ENCODE results near the gene MYO9B.

MYO9B gene

DNA sequence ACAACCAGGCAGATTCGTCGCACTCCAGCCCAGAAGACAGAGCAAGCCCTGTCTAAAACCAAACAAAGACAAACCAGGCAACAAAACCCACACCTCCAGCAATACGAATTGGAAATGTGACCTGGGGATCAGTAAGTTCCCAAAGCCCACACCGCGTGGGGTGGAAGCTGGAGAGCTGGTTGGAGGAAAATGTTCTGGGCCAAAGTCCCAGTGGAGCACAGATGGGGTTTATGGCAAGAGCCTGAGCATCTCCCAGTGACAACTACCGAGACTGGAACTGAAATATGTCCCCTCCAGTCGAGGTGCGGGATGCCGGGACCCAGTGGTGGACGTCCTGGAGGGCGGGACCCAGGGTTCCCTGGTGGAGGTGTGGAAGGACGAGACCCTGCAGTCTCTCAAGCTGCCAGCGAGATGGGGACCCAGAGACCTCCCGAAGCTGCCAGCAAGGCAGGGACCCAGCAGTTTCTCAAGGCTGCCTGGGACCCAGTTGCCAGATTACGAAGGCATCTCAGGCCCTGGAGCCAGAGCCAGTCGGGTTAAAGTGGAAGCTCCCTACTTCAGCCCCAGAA, 26.6 kb upstream of the MYO9B start:
- in situ Hi-C loops (cut with MboI; ENCODE audit: low pct_unique_long_range_greater_than_20kb, low sequenced_read_pairs, unreplicated experiment) = loop anchor here (10.0 kb wide), 1 partner anchor 284 kb away; no protein-coding TSS in a partner anchor
- DNase-seq (ENCODE audit: low spot score) = no peak
- TF ChIP-seq, protein P1, sequence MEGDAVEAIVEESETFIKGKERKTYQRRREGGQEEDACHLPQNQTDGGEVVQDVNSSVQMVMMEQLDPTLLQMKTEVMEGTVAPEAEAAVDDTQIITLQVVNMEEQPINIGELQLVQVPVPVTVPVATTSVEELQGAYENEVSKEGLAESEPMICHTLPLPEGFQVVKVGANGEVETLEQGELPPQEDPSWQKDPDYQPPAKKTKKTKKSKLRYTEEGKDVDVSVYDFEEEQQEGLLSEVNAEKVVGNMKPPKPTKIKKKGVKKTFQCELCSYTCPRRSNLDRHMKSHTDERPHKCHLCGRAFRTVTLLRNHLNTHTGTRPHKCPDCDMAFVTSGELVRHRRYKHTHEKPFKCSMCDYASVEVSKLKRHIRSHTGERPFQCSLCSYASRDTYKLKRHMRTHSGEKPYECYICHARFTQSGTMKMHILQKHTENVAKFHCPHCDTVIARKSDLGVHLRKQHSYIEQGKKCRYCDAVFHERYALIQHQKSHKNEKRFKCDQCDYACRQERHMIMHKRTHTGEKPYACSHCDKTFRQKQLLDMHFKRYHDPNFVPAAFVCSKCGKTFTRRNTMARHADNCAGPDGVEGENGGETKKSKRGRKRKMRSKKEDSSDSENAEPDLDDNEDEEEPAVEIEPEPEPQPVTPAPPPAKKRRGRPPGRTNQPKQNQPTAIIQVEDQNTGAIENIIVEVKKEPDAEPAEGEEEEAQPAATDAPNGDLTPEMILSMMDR (IDR thresholded peaks at IDR 0.05; ENCODE audit: extremely low read depth, insufficient read depth, missing control alignments) = no peak

DNA sequence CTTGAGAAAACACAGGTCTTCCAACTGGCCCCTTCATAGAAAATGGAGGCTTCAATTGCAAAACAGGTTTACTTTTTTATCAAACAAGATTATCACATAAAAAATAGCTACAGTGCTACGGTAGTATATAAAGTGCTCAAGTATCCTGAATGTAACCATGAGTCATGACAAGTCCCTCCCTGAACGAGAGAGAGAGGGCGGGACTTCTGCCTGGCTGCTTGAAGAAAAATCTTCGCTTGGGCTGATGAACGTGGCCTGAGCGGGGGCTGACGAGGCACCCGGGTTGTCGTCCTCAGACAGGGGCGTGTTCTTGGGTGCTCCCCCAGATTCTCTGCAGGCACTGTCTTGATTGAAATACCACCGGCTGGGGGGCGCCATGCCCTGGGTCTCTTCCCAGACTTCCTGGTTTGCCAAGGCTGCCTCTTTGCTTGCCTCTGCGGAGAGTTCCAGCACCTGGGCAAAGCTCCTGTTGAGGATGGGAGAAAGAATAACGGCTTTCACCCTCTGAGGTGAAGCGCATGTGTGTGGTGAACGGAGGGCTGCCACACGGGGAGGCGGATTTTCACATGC, 25.8 kb upstream of the MYO9B start:
- no peak for DNase-seq (ENCODE audit: low spot score)
- TF ChIP-seq, protein P1 (IDR thresholded peaks at IDR 0.05; ENCODE audit: extremely low read depth, insufficient read depth, missing control alignments) = no peak
- in situ Hi-C loops (cut with MboI; ENCODE audit: low pct_unique_long_range_greater_than_20kb, low sequenced_read_pairs, unreplicated experiment) = loop anchor here (10.0 kb wide), 1 partner anchor 285 kb away; no protein-coding TSS in a partner anchor

DNA sequence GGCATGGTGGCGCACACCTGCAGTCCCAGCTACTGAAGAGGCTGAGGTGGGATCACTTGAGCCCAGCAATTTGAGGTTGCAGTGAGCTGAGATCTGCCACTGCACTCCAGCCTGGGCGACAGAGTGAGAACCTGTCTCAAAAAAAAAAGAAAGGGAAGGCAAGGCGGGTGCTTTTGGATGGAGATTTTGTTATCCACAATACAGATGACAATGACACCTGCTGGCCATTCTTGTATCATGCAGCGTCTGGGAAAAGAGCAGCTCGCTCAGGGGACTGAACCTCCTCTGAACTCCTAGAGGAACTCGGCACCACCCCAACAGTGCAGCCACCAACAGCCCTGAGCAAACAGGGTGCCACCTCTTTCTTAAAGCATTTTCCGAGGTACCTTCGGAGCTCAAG, 23.1 kb upstream of the MYO9B start:
- TF ChIP-seq, protein P1 (IDR thresholded peaks at IDR 0.05; ENCODE audit: extremely low read depth, insufficient read depth, missing control alignments) = peak; percentile 54
- in situ Hi-C loops (cut with MboI; ENCODE audit: low pct_unique_long_range_greater_than_20kb, low sequenced_read_pairs, unreplicated experiment) = no loop called here
- no peak for DNase-seq (ENCODE audit: low spot score)

DNA sequence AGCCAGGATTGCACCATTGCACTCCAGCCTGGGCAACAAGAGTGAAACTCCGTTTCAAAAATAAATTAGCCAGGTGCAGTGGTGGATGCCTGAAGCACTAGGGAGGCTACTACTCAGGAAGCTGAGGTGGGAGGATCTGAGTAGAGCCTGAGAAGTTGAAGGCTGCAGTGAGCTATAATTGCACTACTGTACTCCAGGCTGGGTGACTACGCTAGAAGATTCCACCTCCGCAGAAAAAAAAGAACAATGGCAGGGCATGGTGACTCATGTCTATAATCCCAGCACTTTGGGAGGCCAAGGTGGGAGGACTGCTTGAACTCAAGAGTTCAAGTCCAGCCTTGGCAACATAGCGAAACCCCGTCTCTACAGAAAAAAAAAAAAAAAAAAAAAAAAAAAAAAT, 20.8 kb upstream of the MYO9B start:
- in situ Hi-C loops (cut with MboI; ENCODE audit: low pct_unique_long_range_greater_than_20kb, low sequenced_read_pairs, unreplicated experiment) = no loop called here
- TF ChIP-seq, protein P1 (IDR thresholded peaks at IDR 0.05; ENCODE audit: extremely low read depth, insufficient read depth, missing control alignments) = no peak
- DNase-seq (ENCODE audit: low spot score) = no peak

DNA sequence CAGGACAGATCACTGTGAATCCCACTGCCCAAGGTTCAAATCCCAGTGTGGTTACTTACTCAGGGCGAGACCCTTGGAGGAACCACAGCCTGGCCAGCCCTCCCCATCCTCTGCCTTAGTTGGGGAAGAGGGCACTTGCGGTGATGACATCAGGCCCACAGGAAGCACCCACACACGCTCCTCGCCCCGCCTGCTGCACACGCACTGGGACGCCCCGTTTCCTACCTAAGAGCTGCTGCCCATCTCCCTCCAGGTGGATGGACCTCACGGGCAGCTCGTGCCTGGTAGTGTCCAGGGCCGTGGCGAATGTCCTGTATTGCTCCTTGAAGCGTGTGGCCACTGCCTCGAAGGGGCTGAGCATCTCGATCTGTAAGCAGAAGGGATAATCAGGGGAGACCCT, 19.9 kb upstream of the MYO9B start:
- in situ Hi-C loops (cut with MboI; ENCODE audit: low pct_unique_long_range_greater_than_20kb, low sequenced_read_pairs, unreplicated experiment) = no loop called here
- no peak for DNase-seq (ENCODE audit: low spot score)
- TF ChIP-seq, protein P1 (IDR thresholded peaks at IDR 0.05; ENCODE audit: extremely low read depth, insufficient read depth, missing control alignments) = no peak

DNA sequence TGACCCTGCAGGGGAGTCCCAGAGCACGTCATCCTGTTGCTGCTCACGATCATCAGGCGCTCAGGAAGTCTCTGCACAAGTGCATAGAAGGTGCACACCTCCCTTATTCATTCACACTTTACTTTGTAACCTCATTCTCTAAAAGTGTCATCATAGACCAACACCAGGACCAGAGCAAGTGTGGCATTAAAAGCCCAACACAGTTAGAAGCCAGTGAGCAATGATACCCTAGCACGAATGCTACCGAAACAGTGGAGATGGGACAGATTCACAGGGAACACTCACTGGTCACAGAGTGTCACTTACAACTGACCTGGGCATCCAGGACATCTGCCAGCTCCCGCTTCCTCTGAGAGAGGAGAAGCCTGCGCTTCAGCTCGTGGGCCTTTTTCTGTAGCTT, 17.3 kb upstream of the MYO9B start:
- in situ Hi-C loops (cut with MboI; ENCODE audit: low pct_unique_long_range_greater_than_20kb, low sequenced_read_pairs, unreplicated experiment) = no loop called here
- TF ChIP-seq, protein P1 (IDR thresholded peaks at IDR 0.05; ENCODE audit: extremely low read depth, insufficient read depth, missing control alignments) = no peak
- no peak for DNase-seq (ENCODE audit: low spot score)
